ENCODE data around the gene CDH10. TPM values are rescaled to one million over a fixed set of nuclear protein-coding genes. Genes with fewer than 3 reads are reported as not detected.

Gene CDH10
- total RNA-seq, 1 experiment from 2014 or later = not detected

- Histone ChIP-seq H3K9me3 (ENCODE audit: low read length) (peaks cover 17% of the 10 kb centered on the region), H4K20me1 (ENCODE audit: insufficient read depth, low read depth, low read length) (no peaks in the 10 kb centered on the region)
These were observed 170.1 kb downstream of the CDH10 start for GRCh38 chr5:24474685-24475084.

GRCh38 chr5:24472518-24472917 is 172.3 kb downstream of the CDH10 start:
- no peak overlapping the region for H3K4me3 ChIP-seq (ENCODE audit: low read length)
- peaks cover 17% of the 10 kb centered on the region for H3K9me3 ChIP-seq (ENCODE audit: low read length)
- no peak for DNase-seq
- H3K27me3 ChIP-seq (ENCODE audit: low read length) = no peaks in the 10 kb centered on the region
- H3K36me3 ChIP-seq (ENCODE audit: insufficient read depth, low read length) = no peaks in the 10 kb centered on the region
- no peaks in the 10 kb centered on the region for H3K9me2 ChIP-seq (replicated peaks; ENCODE audit: insufficient read depth, low read length)
- no peaks in the 10 kb centered on the region for H3K79me2 ChIP-seq (ENCODE audit: low read length)
- no peak overlapping the region for H3K27ac ChIP-seq (ENCODE audit: low read length)
- no peaks in the 10 kb centered on the region for H4K20me1 ChIP-seq (ENCODE audit: insufficient read depth, low read depth, low read length)
- no peak overlapping the region for H2AFZ ChIP-seq (ENCODE audit: low read length)
- no peak overlapping the region for H3K9ac ChIP-seq (ENCODE audit: low read length)
- no peaks in the 10 kb centered on the region for H3K4me1 ChIP-seq (ENCODE audit: low read length)
- H3K4me2 ChIP-seq (ENCODE audit: low read depth, low read length, poor library complexity, severe bottlenecking) = no peak overlapping the region

More at GRCh38 chr5:24474685-24475084, 170.1 kb downstream of the CDH10 start:
- Histone ChIP-seq H3K27me3 (ENCODE audit: low read length) (no peaks in the 10 kb centered on the region), H3K9ac (ENCODE audit: low read length) (no peak overlapping the region), H3K4me2 (ENCODE audit: low read depth, low read length, poor library complexity, severe bottlenecking) (no peak overlapping the region), H3K9me2 (replicated peaks; ENCODE audit: insufficient read depth, low read length) (no peaks in the 10 kb centered on the region), H3K36me3 (ENCODE audit: insufficient read depth, low read length) (no peaks in the 10 kb centered on the region), H2AFZ (ENCODE audit: low read length) (no peak overlapping the region), H3K4me3 (ENCODE audit: low read length) (no peak overlapping the region), H3K27ac (ENCODE audit: low read length) (no peak overlapping the region), H3K4me1 (ENCODE audit: low read length) (no peaks in the 10 kb centered on the region), H3K79me2 (ENCODE audit: low read length) (no peaks in the 10 kb centered on the region)
- no peak for DNase-seq

GRCh38 chr5:24444414-24444813 is 200.4 kb downstream of the CDH10 start:
- Histone ChIP-seq H4K20me1 (ENCODE audit: insufficient read depth, low read depth, low read length) (no peaks in the 10 kb centered on the region), H3K9me2 (replicated peaks; ENCODE audit: insufficient read depth, low read length) (no peaks in the 10 kb centered on the region), H3K9me3 (ENCODE audit: low read length) (no peaks in the 10 kb centered on the region; the same call in 1 of the 2 replicates)

GRCh38 chr5:24439465-24439864 is 205.3 kb downstream of the CDH10 start:
- no peak for DNase-seq
- H4K20me1 ChIP-seq (ENCODE audit: insufficient read depth, low read depth, low read length) = no peaks in the 10 kb centered on the region
- H3K9me3 ChIP-seq (ENCODE audit: low read length) = no peaks in the 10 kb centered on the region; the same call in 1 of the 2 replicates
- no peaks in the 10 kb centered on the region for H3K36me3 ChIP-seq (ENCODE audit: insufficient read depth, low read length)
- H3K9ac ChIP-seq (ENCODE audit: low read length) = no peak overlapping the region
- no peaks in the 10 kb centered on the region for H3K27me3 ChIP-seq (ENCODE audit: low read length)
- no peak overlapping the region for H3K27ac ChIP-seq (ENCODE audit: low read length)
- no peaks in the 10 kb centered on the region for H3K79me2 ChIP-seq (ENCODE audit: low read length)
- H3K4me1 ChIP-seq (ENCODE audit: low read length) = no peaks in the 10 kb centered on the region
- no peaks in the 10 kb centered on the region for H3K9me2 ChIP-seq (replicated peaks; ENCODE audit: insufficient read depth, low read length)
- H3K4me2 ChIP-seq (ENCODE audit: low read depth, low read length, poor library complexity, severe bottlenecking) = no peak overlapping the region
- H3K4me3 ChIP-seq (ENCODE audit: low read length) = no peak overlapping the region
- no peak overlapping the region for H2AFZ ChIP-seq (ENCODE audit: low read length)

More at GRCh38 chr5:24444414-24444813, 200.4 kb downstream of the CDH10 start:
- Histone ChIP-seq H3K27ac (ENCODE audit: low read length) (no peak overlapping the region), H2AFZ (ENCODE audit: low read length) (no peak overlapping the region), H3K4me2 (ENCODE audit: low read depth, low read length, poor library complexity, severe bottlenecking) (no peak overlapping the region), H3K4me3 (ENCODE audit: low read length) (no peak overlapping the region), H3K4me1 (ENCODE audit: low read length) (no peaks in the 10 kb centered on the region), H3K27me3 (ENCODE audit: low read length) (no peaks in the 10 kb centered on the region), H3K9ac (ENCODE audit: low read length) (no peak overlapping the region), H3K36me3 (ENCODE audit: insufficient read depth, low read length) (no peaks in the 10 kb centered on the region), H3K79me2 (ENCODE audit: low read length) (no peaks in the 10 kb centered on the region)
- no peak for DNase-seq

Small RNA genes lying within 50 kb of the gene (small RNA-seq; reads per million reads assigned to genes)
- gene AC091885.1 (not detected), gene RF00017 (not detected)
